GM06990 (cell line): ENCODE results near the gene MAPK8IP2.

ENCODE experiments used
- DNase-seq: peaks from one replicate; pipeline ENCODE4 v3.0.0-alpha.2; 2011; ENCODE audit not compliant: insufficient read length; ENCODE audit errors: extremely low read depth
- H3K27me3 ChIP-seq: replicated peaks from 2 replicates; pipeline ENCODE4 v1.6.0; 2011; ENCODE audit warnings: low read length; ENCODE audit not compliant: control insufficient read depth, insufficient read depth
- H3K36me3 ChIP-seq: 2 replicates; pipeline ENCODE4 v1.5.1; 2011; ENCODE audit warnings: low read length; ENCODE audit not compliant: control insufficient read depth, insufficient read depth
- H3K4me3 ChIP-seq: replicated peaks from 2 replicates; pipeline ENCODE4 v1.5.1; 2011; ENCODE audit warnings: low read depth, mild to moderate bottlenecking, control low read depth, low read length
- TF ChIP-seq, protein P1 (sequence below): IDR thresholded peaks from 2 replicates; pipeline ENCODE4 v1.5.1; 2011; ENCODE audit warnings: low read length, control low read depth, mild to moderate bottlenecking, inconsistent platforms; ENCODE audit not compliant: insufficient read depth, poor library complexity, severe bottlenecking

The MAPK8IP2 gene

DNA sequence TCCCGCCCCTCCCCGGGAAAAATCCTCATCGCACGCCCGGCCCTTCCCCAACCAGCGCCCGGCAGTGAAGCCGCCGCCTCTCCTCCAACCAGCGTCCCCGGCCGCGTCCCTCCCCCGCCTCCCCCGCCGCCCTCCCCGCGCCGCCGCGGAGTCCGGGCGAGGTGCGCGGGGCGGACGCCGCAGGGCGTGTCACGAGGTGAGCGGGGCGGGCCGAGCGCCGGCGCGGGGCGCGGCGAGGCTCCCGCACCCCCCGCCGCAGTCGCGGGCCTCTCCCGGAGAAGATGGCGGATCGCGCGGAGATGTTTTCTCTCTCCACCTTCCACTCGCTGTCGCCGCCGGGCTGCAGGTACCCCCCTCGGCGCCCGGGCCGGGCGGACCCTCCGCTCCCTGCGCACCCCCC is at the start of gene MAPK8IP2:
Gene MAPK8IP2, plus strand, starts transcription at position 256 of the 400 bp plus-strand sequence. Its CDS starts 26 bp downstream, at position 282.
- no peak for DNase-seq
- H3K4me3 ChIP-seq, result peak within 1 kb of the TSS; percentile 31; the same call in 1 of the 2 replicates
- no peaks in the 10 kb centered on the region for H3K36me3 ChIP-seq
- TF ChIP-seq, protein P1, sequence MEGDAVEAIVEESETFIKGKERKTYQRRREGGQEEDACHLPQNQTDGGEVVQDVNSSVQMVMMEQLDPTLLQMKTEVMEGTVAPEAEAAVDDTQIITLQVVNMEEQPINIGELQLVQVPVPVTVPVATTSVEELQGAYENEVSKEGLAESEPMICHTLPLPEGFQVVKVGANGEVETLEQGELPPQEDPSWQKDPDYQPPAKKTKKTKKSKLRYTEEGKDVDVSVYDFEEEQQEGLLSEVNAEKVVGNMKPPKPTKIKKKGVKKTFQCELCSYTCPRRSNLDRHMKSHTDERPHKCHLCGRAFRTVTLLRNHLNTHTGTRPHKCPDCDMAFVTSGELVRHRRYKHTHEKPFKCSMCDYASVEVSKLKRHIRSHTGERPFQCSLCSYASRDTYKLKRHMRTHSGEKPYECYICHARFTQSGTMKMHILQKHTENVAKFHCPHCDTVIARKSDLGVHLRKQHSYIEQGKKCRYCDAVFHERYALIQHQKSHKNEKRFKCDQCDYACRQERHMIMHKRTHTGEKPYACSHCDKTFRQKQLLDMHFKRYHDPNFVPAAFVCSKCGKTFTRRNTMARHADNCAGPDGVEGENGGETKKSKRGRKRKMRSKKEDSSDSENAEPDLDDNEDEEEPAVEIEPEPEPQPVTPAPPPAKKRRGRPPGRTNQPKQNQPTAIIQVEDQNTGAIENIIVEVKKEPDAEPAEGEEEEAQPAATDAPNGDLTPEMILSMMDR, result no peak
- peaks cover 3% of the 10 kb centered on the region for H3K27me3 ChIP-seq

DNA sequence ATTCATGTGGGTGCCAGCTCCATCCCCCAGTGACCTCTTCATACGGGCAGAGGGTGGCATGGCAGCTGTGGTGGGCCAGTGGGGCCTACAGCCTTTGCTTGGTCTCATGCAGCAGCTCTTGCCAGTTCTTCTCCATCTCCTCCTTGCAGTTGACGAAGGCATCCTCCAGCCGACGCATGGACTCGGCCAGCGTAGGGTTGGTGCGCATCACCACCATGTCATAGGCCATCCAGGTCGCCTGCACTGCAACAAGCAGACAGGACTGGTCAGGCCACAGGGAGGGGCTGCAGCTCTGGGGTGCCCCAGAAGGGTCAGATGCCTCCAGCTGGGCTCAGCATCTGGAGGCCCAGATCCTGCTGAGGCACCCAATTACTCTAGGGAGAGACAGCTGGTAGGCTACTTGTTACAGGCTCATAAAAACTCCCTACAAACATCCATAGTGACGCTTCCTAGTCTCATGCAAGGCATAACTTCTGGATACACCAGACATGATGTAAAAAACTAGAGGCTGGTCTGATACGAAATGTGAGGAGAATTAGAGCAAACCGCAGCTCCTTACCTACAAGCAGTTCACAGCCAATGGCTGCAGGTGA is 49.3 kb upstream of the MAPK8IP2 start:
- H3K27me3 ChIP-seq, result no peaks in the 10 kb centered on the region
- no peak for DNase-seq
- no peak overlapping the region for H3K4me3 ChIP-seq
- H3K36me3 ChIP-seq, result no peaks in the 10 kb centered on the region
- TF ChIP-seq, protein P1, result no peak

DNA sequence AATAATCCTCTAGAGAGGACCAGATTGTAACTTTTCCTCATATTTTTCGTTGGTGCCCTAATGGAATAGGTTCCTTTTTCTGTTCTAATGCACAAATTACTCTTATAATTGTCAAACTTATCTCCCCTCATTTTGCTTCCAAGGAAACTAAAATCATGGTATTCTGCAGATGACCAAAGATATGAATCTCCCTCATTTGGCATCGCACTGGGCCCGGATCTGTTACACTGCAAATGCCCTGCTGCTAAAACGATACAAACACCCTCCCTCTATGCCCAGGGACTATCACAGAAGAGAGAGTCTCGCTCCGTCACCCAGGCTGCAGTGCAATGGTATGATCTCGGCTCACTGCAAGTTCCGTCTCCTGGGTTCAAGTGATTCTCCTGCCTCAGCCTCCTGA is 47.3 kb upstream of the MAPK8IP2 start:
- Histone ChIP-seq H3K27me3 (no peaks in the 10 kb centered on the region), H3K36me3 (no peaks in the 10 kb centered on the region), H3K4me3 (no peak overlapping the region)
- no peak for DNase-seq
- TF ChIP-seq, protein P1, result no peak

DNA sequence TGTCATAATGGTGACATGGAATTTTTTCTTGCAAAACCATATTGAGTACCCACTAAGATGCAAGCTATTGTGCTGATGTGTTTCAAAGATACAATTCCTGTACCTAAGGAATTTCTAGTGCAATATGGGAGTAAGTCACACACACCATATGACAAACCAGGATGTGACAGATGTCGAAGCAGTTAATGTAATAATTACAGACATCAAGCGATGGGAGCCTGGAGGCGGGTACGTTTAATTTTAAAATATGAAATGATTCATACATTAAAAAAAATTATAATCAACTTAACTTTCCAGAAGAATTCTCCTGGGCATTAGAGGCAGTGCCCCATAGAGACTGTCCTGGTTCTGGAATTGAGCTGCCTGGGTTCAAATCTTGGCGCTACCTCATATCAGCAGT is 43.9 kb upstream of the MAPK8IP2 start:
- DNase-seq, result no peak
- TF ChIP-seq, protein P1, result no peak
- Histone ChIP-seq H3K36me3 (no peaks in the 10 kb centered on the region), H3K27me3 (no peaks in the 10 kb centered on the region), H3K4me3 (no peak overlapping the region)

DNA sequence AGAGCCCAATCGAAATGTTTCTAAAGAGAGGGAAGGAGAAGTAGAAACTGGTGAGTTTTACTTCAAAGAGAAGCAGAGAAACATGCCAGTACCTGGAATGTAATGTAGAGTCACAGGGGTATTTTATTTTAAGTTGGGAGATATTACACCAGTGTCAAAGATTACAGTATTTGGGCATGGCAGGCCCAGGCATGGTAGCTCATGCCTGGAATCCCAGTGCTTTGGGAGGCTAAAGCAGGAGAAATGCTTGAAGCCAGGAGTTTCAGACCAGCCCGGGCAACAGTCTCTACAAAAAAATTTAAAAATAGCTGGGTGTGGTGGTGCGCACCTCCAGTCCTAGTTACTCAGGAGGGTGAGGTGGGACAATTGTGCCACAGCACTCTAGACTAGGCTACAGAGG is 40.6 kb upstream of the MAPK8IP2 start:
- TF ChIP-seq, protein P1, result no peak
- Histone ChIP-seq H3K27me3 (no peaks in the 10 kb centered on the region), H3K36me3 (no peaks in the 10 kb centered on the region), H3K4me3 (no peak overlapping the region)
- no peak for DNase-seq
